ENCODE measurements around the gene CFP.

The CFP gene

DNA sequence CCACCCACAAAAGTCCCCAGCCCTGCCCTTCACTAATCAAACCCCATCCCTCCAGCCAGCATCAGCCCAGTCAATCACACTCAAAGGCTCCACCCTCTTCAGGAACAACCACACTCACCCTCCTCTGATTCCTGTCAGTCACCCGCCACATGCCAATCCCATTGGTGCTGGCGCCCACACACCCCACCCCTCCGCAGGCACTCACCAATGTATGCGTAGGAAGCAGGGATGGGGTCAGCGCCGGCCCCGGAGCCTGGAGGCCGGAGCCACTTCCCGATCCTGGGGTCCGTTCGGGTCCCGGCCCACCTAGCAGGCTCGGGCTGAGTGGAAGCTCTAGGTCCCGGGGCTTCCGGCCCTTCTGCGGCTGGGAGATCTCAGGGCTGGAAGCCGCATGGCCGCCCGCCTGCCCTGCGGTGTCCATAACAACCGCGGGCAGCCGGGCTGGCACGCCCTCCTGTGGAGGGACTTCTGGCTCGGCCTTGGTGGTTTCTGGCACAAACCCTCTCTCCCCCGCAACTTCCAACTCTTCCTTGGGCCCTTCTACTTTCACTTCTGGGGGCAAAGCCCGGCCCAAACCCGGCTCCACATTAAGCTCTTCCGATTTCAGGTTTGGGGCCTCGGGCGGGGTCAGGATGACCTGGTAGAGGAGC lies 7.9 kb upstream of the CFP start:
- DNase-seq (ENCODE audit: low spot score) = no peak

DNA sequence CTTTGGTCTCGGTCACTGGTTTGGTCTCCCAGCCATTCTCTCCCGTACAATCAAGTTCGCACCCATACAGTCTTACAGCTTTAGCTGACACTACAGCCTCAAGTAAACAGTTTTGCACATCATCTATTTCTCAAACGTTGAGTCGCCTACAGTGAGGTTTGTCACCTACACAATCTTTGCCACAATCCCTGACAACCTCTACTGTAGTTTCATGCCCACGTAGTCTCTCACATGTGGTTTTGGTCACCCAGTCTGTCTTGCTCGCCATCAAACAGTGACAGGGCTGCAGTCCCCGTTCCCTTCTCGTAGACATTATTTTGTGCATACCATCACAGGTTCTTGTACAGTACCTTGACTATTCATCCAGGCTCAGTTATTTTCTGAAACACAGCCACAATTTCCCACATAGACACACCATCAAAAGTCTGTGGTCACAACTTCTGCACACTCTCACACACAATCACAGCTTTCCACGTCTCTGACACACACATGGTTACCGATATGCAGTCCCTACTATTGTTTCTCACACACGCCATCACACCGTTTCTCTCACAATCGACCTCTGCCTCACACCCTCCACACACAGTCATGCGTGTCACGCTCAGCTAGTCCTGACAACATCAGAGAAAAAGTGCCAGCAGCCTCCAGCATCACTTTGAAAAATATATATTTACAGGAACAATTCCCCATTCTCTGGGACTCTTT lies 5.3 kb upstream of the CFP start:
- no peak for DNase-seq (ENCODE audit: low spot score)

- DNase-seq (ENCODE audit: low spot score) = no peak
Measured at GRCh38 chrX:47633689-47634590, 4.2 kb upstream of the CFP start.

DNA sequence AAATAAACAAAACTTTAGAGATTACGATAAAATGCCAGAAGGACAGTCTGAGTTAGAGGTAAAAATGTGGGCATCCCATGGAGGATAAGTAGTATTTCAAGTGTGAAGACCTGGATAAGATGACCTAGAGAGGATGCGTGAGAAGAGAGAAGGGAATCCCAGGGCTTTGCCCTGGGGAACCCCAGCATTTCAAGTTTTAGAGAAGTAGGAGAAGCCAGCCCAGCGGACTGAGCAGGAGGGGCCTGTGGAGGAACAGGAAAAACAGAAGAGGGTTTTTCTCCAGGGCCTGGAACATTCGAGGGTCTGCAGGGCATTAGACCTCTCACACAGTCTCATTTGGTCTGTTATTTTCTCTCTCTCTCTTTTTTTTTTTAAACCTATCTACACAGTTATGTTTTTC lies 2.9 kb upstream of the CFP start:
- DNase-seq (ENCODE audit: low spot score) = no peak

- DNase-seq (ENCODE audit: low spot score) = no peak
Measured at GRCh38 chrX:47631676-47632075, 1.9 kb upstream of the CFP start.

GRCh38 chrX:47628982-47629381 lies 748 bp downstream of the CFP start:
- DNase-seq (ENCODE audit: low spot score) = no peak

GRCh38 chrX:47625365-47625764 lies 4.4 kb downstream of the CFP start:
- DNase-seq (ENCODE audit: low spot score) = no peak

DNA sequence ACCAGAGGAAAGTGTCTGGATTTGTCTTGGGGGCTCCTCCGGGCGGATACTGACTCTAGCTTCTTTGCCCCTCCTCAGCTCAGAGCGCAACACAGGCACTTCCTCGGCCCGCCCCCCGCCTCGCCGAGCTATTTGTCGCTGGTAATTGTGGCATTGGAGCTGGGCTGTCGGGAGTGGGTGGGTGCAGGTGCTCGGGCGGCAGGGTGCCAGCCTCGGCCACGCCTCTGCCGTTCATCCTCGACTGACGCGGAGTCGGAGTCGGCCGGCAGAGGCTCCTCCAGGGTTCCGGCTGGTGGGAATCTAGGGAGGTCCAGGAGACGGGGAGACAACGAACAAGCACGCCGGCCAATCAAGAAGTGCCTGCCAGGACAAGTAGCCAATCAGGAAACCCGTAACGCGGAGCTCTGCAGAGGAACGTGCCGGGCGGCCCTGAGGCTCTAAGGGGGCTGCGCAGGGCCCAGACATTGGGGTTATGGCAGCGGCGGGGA lies 6.1 kb downstream of the CFP start:
- peak; percentile 87 for DNase-seq (ENCODE audit: low spot score)

GRCh38 chrX:47621851-47622250 lies 7.9 kb downstream of the CFP start:
- no peak for DNase-seq (ENCODE audit: low spot score)

GRCh38 chrX:47620303-47620685 lies 9.4 kb downstream of the CFP start:
- no peak for DNase-seq (ENCODE audit: low spot score)

DNA sequence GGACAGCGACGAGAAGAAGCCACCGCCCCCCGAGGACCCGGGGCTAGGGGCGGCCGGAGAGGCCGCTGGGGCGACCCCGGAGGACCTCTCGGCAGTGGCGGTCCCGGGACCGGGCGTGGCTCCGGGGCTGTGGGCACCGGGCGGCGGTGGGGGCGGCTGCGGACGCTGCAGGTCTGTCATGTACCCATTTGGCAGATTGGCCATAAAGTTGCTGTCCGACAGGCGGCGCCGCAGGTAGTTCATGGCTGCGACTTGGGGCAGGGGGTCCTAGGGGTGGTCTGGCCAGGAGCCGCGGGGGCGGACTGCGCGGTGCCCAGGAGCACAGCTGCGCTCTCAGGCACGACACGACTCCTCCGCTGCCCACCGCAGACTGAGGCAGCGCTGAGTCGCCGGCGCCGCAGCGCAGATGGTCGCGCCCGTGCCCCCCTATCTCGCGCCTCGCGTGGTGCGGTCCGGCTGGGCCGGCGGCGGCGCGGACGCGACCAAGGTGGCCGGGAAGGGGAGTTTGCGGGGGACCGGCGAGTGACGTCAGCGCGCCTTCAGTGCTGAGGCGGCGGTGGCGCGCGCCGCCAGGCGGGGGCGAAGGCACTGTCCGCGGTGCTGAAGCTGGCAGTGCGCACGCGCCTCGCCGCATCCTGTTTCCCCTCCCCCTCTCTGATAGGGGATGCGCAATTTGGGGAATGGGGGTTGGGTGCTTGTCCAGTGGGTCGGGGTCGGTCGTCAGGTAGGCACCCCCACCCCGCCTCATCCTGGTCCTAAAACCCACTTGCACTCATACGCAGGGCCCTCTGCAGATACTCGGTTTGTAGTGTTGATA lies 10.0 kb downstream of the CFP start, which contains the start of gene SYN1:
TSS of gene SYN1 (minus strand) at position 372 of the 817 bp plus-strand sequence. CDS start at position 243, 129 bp downstream.
- DNase-seq (ENCODE audit: low spot score) = peak; percentile 86

DNA sequence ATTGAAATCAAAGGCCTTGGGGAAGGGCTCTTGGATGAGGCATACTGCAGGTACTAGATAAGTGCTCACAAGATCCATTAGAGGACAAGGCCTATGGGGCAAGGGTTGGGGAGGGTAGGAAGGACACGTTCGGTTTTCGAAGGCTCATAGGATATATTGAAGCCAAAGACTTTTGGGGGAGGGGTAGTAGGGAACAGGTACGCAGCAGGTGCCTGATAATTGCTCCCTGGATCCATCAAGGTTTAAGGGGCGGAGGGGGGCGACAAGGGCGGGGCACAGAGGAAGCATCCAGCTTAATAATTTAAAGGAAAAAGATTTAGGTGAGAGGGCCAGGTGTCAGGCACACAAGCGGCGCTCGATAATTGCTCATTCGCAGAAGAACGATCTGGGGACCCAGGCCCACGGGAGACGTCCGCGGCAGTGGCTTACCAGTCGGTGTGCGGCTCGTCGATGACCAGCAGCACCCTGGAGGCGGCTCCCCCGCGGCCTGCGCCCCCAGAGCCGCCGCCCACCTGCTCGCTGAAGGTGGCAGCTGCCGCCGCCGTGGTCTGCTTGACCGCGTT lies 10.7 kb downstream of the CFP start:
- no peak for DNase-seq (ENCODE audit: low spot score)

DNA sequence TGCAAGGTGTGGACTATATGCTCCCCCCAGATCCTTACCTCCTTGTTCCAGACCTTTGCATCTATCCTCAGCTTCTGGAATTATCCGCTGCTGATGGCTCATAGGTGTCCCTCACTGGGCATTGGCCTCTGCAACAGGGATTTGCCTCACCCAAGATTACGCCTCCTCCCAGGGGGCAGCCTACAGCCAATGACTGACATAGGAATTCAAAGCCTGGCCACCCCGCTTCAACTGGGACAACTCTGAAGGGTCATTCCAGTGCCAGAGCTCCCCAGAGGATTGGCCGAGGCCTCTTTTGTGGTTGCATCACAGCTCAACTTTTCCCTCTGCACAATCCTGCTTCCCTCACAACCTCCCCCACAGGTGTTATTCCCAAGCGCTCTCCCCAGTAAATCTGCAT lies 15.1 kb downstream of the CFP start:
- DNase-seq (ENCODE audit: low spot score) = no peak

DNA sequence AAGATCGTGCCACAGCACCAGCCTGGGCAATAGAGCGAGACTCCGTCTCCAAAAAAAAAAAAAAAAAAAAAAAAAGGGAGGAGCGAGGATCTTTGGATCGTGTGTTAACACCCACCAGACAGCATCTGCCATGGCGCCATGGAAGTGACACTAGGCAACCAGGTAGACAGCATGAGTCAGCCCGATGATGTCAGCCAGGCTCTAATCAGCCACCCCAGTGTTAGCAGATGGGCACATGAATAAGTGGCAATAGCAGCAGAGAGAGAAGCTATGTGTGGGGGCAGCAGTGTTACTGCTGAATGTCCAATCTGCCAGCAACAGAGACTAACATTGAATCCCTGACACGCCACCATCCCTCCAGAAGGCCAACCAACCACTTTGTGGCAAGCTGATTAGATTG lies 16.6 kb downstream of the CFP start:
- no peak for DNase-seq (ENCODE audit: low spot score)

DNA sequence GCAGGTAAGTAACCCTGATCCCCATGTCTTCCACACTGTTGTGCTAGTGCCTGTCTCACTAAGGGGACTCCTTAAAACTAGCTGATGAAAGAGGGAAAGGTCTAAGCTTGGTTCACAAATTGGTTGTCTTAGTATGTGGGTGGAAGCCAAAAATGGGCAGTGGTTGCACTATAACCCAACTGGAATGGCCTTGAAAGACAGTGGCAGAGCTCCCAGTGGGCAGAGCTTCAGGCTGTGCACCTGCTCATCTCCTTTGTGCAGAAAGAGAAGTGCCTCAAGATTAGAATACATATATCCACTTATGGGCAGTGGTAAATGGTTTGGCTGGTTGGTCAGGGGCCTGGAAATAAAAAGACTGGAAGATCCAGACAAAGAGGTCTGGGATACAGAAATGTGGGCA lies 17.3 kb downstream of the CFP start:
- no peak for DNase-seq (ENCODE audit: low spot score)

GRCh38 chrX:47611926-47612325 lies 17.8 kb downstream of the CFP start:
- DNase-seq (ENCODE audit: low spot score) = no peak

- DNase-seq (ENCODE audit: low spot score) = no peak
Measured at GRCh38 chrX:47611489-47611888, 18.2 kb downstream of the CFP start.

- no peak for DNase-seq (ENCODE audit: low spot score)
Measured at GRCh38 chrX:47610511-47610910, 19.2 kb downstream of the CFP start.

DNA sequence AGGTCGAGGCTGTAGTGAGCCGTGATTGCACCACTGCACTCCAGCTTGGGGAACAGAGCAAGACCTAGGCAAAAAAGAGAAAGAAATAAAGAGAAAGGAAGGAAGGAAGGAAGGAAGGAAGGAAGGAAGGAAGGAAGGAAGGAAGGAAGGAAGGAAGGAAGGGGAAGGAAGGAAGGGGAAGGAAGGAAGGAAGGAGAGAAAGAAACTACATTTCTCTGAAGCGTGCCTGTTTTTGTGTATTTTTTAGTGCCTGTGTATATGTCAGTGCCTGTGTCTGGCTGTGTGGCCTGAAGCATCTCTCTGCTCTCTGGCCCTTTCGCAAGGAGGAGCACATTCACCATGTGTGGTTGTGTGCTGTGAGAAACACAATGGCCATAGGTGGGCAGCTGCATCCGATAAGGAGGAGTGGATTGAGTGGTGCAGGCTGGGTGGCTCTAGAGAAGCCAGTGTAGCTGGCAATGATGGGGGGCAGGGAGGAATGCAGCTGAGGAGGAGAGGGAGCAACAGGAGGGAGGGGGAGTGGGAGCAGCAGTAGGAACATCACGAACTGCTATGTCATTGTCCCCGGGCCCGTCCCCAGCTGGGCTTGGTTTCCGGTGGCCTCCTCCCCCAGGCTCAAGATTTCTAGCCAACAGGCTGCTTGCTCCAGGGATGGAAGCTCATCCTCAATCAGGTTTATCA lies 21.5 kb downstream of the CFP start:
- no peak for DNase-seq (ENCODE audit: low spot score)

GRCh38 chrX:47607091-47607490 lies 22.6 kb downstream of the CFP start:
- no peak for DNase-seq (ENCODE audit: low spot score)

DNA sequence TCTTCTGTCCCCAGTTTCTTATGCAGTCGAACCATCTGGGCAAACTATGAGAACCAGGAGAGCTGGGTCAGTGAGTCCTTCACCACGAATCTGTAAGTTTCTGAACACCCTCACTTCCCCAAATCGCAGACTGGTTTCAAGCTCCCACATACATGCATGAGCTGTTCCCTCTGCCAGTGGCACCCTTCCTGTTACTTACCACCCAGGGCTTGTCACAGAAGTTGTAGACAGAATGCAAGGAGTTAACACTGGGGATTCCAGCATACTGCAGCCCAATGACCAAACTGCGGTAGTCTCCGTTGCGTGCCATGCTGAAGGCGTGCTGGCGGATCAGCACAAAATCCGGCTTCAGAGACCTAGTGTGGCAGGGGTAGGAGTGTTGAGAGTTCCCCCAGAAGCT lies 24.7 kb downstream of the CFP start:
- DNase-seq (ENCODE audit: low spot score) = no peak

All from hepatic stellate cell (primary cell).